HepG2 (cell line): ENCODE data around the gene ESR1. TPM values are rescaled to one million over a fixed set of nuclear protein-coding genes. Genes with fewer than 3 reads are reported as not detected.

Experiments
- ATAC-seq: fragments of 200-7000 bp; cut with Tn5 transposase; 3 replicates; pipeline ENCODE4 v1.9.1; 2020; ENCODE audit warnings: mild to moderate bottlenecking, moderate library complexity
- BruUV-seq: library from RNA; stranded (reverse); fragments of 400-500 nt; replicated peaks from 2 replicates; lab custom pipeline; 2021; lab: Mats Ljungman, UMichigan
- CTCF ChIA-PET: fragments of 300-600 bp; formaldehyde crosslinking; extraction: SDS; loops from one replicate; lab custom pipeline; 2021; ENCODE audit warnings: low total read pairs, inconsistent platforms, low intra/inter-chr PET ratio; lab: Yijun Ruan, JAX
- POLR2A ChIA-PET: fragments of 350-600 bp; sonication (Branson Sonifier 250); formaldehyde crosslinking; loops from one replicate; lab custom pipeline; 2020; ENCODE audit warnings: antibody characterized with exemption, inconsistent platforms; lab: Yijun Ruan, JAX
- DNase-seq: peaks from one replicate; pipeline ENCODE4 v3.0.0-alpha.2; 2015; ENCODE audit warnings: low spot score
- FAIRE-seq: peaks from 3 replicates; lab custom pipeline; 2011; peaks lifted over from hg19 to GRCh38; lab: Jason Lieb, UNC
- H2AFZ ChIP-seq: one replicate; pipeline ENCODE4 v1.6.1; 2011; ENCODE audit warnings: low read length, inconsistent platforms
- H3K27ac ChIP-seq: fragments of 300-600 bp; 3 replicates; pipeline ENCODE4 v1.8.0; 2011; ENCODE audit warnings: mixed run types, mild to moderate bottlenecking, mixed read lengths, low read length, inconsistent platforms; ENCODE audit not compliant: insufficient read depth; ENCODE audit errors: extremely low read length
- H3K27me3 ChIP-seq, 2 experiments: fragments of 200-600 bp in 1 of 2; 2 replicates in 1 of 2; 3 replicates in 1 of 2; pipeline versions ENCODE4 v1.6.0 to v1.8.0; 2011; ENCODE audit warnings: low read length in 2 of 2, mild to moderate bottlenecking in 2 of 2, moderate library complexity in 2 of 2, inconsistent platforms in 1 of 2; ENCODE audit not compliant: insufficient read depth in 2 of 2, control insufficient read depth in 1 of 2
- H3K36me3 ChIP-seq, 2 experiments: fragments of 200-600 bp in 1 of 2; replicated peaks in 1 of 2; 2 replicates in 1 of 2; 3 replicates in 1 of 2; pipeline versions ENCODE4 v1.5.1 to v1.8.0; 2011; ENCODE audit warnings: low read length in 2 of 2, inconsistent platforms in 1 of 2; ENCODE audit not compliant: insufficient read depth in 2 of 2, control insufficient read depth in 1 of 2
- H3K4me1 ChIP-seq: 2 replicates; pipeline ENCODE4 v1.5.1; 2012; ENCODE audit warnings: low read length, inconsistent platforms; ENCODE audit not compliant: insufficient read depth
- H3K4me2 ChIP-seq: 2 replicates; pipeline ENCODE4 v1.6.0; 2011; ENCODE audit warnings: low read depth, low read length, inconsistent platforms
- H3K4me3 ChIP-seq, 3 experiments: fragments of 200-600 bp in 1 of 3; sonication (generic), shearing (Covaris generic) in 1 of 3; replicated peaks in 1 of 3; 2 replicates each; pipeline ENCODE4 v1.5.1; 2011 to 2016; ENCODE audit warnings: low read length in 3 of 3, inconsistent platforms in 2 of 3, low read depth in 2 of 3, mild to moderate bottlenecking in 2 of 3, control low read depth in 1 of 3, mixed read lengths in 1 of 3; ENCODE audit not compliant: insufficient read depth in 1 of 3
- H3K79me2 ChIP-seq: one replicate; pipeline ENCODE4 v1.6.1; 2011; ENCODE audit warnings: low read length, inconsistent platforms; ENCODE audit not compliant: insufficient read depth
- H3K9ac ChIP-seq: 2 replicates; pipeline ENCODE4 v1.6.0; 2011; ENCODE audit warnings: mild to moderate bottlenecking, low read depth, low read length, inconsistent platforms; ENCODE audit not compliant: insufficient read depth
- H3K9me3 ChIP-seq: 2 replicates; pipeline ENCODE4 v1.5.1; 2012; ENCODE audit warnings: mild to moderate bottlenecking, low read length
- H4K20me1 ChIP-seq: 2 replicates; pipeline ENCODE4 v1.6.0; 2011; ENCODE audit warnings: inconsistent platforms, mild to moderate bottlenecking, low read length, moderate library complexity; ENCODE audit not compliant: insufficient read depth
- CENPT ChIP-seq: sonication (generic); formaldehyde crosslinking; IDR thresholded peaks from 2 replicates; pipeline ENCODE4 v1.8.0; 2022; ENCODE audit warnings: low read depth, mild to moderate bottlenecking, moderate library complexity, missing genetic modification reagents
- HOXA9 ChIP-seq: sonication (generic); formaldehyde crosslinking; IDR thresholded peaks from 2 replicates; pipeline ENCODE4 v1.8.1; 2022; ENCODE audit warnings: missing genetic modification reagents, mild to moderate bottlenecking, moderate library complexity, borderline replicate concordance
- RBFOX2 ChIP-seq: fragments of 200-400 bp; formaldehyde crosslinking; IDR thresholded peaks from 2 replicates; pipeline ENCODE4 v1.6.1; 2017; ENCODE audit warnings: low read depth, mild to moderate bottlenecking, low read length
- ZNF17 ChIP-seq: sonication (generic); formaldehyde crosslinking; IDR thresholded peaks from 2 replicates; pipeline ENCODE4 v1.5.0; 2020; ENCODE audit warnings: mild to moderate bottlenecking, missing genetic modification reagents
- ZNF430 ChIP-seq: sonication (generic); formaldehyde crosslinking; IDR thresholded peaks from 2 replicates; pipeline ENCODE4 v1.9.0; 2021; ENCODE audit warnings: mild to moderate bottlenecking, missing genetic modification reagents
- ZNF768 ChIP-seq: sonication (generic); formaldehyde crosslinking; IDR thresholded peaks from 2 replicates; pipeline ENCODE4 v1.4.0; 2020; ENCODE audit warnings: missing genetic modification reagents
- WGBS: methylation state at CpG from one replicate; pipeline ENCODE4 v1.1.6; 2017; ENCODE audit warnings: low lambda C conversion rate; 5-methylcytosine and 5-hydroxymethylcytosine counted together
- in situ Hi-C: cut with HindIII; loops from 2 replicates; pipeline ENCODE4 v1.10.0; 2017; ENCODE audit warnings: low pct_unique_long_range_greater_than_20kb; ENCODE audit not compliant: extremely low pct_ligation_motif_present
- intact Hi-C: fragments of 100-400 bp; cut with micrococcal nuclease; formaldehyde crosslinking; loops from one replicate; pipeline ENCODE4 v1.10.0; 2022; ENCODE audit not compliant: unreplicated experiment
- polyA plus RNA-seq, 8 experiments: library from polyadenylated mRNA; depleted of rRNA in 3 of 8; stranded (reverse) in 7 of 8; unstranded in 1 of 8; fragments of >200 nt; fragmentation: Illumina TruSeq in 4 of 8; extraction: Trizol in 4 of 8; gene quantifications; 2 replicates each; pipeline versions ENCODE4 v1.2.1 to v1.2.3, GENCODE V29; 2011 to 2016; ENCODE audit warnings: low read depth in 4 of 8, missing spikeins in 1 of 8, mixed read lengths in 1 of 8; ENCODE audit not compliant: insufficient read depth in 1 of 8
- total RNA-seq, 5 experiments: library from RNA; depleted of rRNA; stranded (reverse); fragments of >200 nt; fragmentation: Illumina TruSeq; extraction: Trizol; gene quantifications; 2 replicates each; pipeline ENCODE4 v1.2.3, GENCODE V29; 2016; ENCODE audit warnings: low read depth in 1 of 5
- TF ChIP-seq, protein P1 (sequence below): sonication (generic); formaldehyde crosslinking; IDR thresholded peaks from 2 replicates; pipeline ENCODE4 v1.5.0; 2020; ENCODE audit warnings: mild to moderate bottlenecking, missing genetic modification reagents, borderline replicate concordance
- TF ChIP-seq, protein P2 (sequence below): sonication (generic); formaldehyde crosslinking; IDR thresholded peaks from 2 replicates; pipeline ENCODE4 v1.8.1; 2023; ENCODE audit warnings: mild to moderate bottlenecking, missing genetic modification reagents

Gene ESR1
- total and polyA plus RNA-seq, 2 of the 13 experiments (the other 11 are each of a cell fraction or from before 2014, with no cell fraction given): not detected

DNA sequence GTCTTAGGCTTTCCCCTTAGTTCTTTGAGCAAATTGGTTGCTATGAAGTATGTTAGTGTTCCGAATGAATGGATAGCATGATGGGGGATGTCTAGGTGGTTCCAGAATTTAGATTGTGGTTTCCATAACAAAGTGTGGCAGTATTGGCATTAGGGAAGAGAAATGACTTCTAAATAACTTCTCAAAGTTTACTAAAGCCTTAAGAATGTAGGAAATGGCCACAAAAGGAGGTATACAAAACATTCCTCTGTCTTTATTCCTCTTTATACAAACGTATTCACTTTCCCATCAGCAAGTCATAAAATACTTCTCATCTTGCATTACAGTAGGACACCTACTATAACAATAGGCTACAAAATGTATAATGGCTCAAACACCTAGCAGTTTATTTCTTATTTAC, 279.6 kb downstream of the ESR1 start:
- no TSS peak for BruUV-seq
- Histone ChIP-seq H2AFZ (no peak overlapping the region), H3K36me3 (no peaks in the 10 kb centered on the region), H3K4me2 (no peak overlapping the region), H4K20me1 (no peaks in the 10 kb centered on the region), H3K27ac (no peak overlapping the region), H3K79me2 (no peaks in the 10 kb centered on the region), H3K27me3 (peaks cover 0 to 6% of the 10 kb centered on the region in 2 experiments; a peak in 3 of 5 replicates), H3K9me3 (no peaks in the 10 kb centered on the region), H3K4me3 (no peak overlapping the region), H3K4me1 (no peaks in the 10 kb centered on the region), H3K9ac (no peak overlapping the region)
- no peak for ATAC-seq
- CTCF ChIA-PET: no interaction called here
- WGBS: 2% methylated on average over 2 of the region's 2 CpGs
- FAIRE-seq: no peak
- DNase-seq: no peak
- in situ Hi-C loops (no loop called here), intact Hi-C loops (loop anchor here (10.0 kb wide), 1 partner anchor 322 kb away; no protein-coding TSS in a partner anchor)
- TF ChIP-seq HOXA9 (no peak), CENPT (CRISPR knock-in tag) (no peak), RBFOX2 (no peak), ZNF768 (CRISPR knock-in tag) (no peak), ZNF430 (CRISPR knock-in tag) (no peak), ZNF17 (CRISPR knock-in tag) (no peak)
- TF ChIP-seq, protein P1, sequence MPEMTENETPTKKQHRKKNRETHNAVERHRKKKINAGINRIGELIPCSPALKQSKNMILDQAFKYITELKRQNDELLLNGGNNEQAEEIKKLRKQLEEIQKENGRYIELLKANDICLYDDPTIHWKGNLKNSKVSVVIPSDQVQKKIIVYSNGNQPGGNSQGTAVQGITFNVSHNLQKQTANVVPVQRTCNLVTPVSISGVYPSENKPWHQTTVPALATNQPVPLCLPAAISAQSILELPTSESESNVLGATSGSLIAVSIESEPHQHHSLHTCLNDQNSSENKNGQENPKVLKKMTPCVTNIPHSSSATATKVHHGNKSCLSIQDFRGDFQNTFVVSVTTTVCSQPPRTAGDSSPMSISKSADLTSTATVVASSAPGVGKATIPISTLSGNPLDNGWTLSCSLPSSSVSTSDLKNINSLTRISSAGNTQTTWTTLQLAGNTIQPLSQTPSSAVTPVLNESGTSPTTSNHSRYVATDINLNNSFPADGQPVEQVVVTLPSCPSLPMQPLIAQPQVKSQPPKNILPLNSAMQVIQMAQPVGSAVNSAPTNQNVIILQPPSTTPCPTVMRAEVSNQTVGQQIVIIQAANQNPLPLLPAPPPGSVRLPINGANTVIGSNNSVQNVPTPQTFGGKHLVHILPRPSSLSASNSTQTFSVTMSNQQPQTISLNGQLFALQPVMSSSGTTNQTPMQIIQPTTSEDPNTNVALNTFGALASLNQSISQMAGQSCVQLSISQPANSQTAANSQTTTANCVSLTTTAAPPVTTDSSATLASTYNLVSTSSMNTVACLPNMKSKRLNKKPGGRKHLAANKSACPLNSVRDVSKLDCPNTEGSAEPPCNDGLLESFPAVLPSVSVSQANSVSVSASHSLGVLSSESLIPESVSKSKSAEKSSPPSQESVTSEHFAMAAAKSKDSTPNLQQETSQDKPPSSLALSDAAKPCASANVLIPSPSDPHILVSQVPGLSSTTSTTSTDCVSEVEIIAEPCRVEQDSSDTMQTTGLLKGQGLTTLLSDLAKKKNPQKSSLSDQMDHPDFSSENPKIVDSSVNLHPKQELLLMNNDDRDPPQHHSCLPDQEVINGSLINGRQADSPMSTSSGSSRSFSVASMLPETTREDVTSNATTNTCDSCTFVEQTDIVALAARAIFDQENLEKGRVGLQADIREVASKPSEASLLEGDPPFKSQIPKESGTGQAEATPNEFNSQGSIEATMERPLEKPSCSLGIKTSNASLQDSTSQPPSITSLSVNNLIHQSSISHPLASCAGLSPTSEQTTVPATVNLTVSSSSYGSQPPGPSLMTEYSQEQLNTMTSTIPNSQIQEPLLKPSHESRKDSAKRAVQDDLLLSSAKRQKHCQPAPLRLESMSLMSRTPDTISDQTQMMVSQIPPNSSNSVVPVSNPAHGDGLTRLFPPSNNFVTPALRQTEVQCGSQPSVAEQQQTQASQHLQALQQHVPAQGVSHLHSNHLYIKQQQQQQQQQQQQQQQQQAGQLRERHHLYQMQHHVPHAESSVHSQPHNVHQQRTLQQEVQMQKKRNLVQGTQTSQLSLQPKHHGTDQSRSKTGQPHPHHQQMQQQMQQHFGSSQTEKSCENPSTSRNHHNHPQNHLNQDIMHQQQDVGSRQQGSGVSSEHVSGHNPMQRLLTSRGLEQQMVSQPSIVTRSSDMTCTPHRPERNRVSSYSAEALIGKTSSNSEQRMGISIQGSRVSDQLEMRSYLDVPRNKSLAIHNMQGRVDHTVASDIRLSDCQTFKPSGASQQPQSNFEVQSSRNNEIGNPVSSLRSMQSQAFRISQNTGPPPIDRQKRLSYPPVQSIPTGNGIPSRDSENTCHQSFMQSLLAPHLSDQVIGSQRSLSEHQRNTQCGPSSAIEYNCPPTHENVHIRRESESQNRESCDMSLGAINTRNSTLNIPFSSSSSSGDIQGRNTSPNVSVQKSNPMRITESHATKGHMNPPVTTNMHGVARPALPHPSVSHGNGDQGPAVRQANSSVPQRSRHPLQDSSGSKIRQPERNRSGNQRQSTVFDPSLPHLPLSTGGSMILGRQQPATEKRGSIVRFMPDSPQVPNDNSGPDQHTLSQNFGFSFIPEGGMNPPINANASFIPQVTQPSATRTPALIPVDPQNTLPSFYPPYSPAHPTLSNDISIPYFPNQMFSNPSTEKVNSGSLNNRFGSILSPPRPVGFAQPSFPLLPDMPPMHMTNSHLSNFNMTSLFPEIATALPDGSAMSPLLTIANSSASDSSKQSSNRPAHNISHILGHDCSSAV (CRISPR knock-in tag): no peak
- TF ChIP-seq, protein P2, sequence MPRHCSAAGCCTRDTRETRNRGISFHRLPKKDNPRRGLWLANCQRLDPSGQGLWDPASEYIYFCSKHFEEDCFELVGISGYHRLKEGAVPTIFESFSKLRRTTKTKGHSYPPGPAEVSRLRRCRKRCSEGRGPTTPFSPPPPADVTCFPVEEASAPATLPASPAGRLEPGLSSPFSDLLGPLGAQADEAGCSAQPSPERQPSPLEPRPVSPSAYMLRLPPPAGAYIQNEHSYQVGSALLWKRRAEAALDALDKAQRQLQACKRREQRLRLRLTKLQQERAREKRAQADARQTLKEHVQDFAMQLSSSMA (CRISPR knock-in tag): no peak
- POLR2A ChIA-PET: no interaction called here
